Measurements from ENCODE around the gene DNPH1. TPM values are rescaled to one million over a fixed set of nuclear protein-coding genes. Genes with fewer than 3 reads are reported as not detected.
A peak's percentile ranks its signal among the peaks of the same experiment; 100 is the strongest.

Gene DNPH1
- total and polyA plus RNA-seq, 2 of the 8 experiments (the other 6 are each of a cell fraction or from before 2014, with no cell fraction given) = 33.9 to 134 TPM

GRCh38 chr6:43229803-43230620, 731 bp upstream of the DNPH1 start:
- peaks cover 3 to 22% (median 17%) of the 10 kb centered on the region in 4 experiments for H3K27me3 ChIP-seq (replicated peaks in 1 of 4; ENCODE audit: control insufficient read depth in 3 of 4, extremely low read depth in 1 of 4, insufficient read depth in 3 of 4, low read length in 3 of 4)
- no peak overlapping the region for H2BK5ac ChIP-seq (ENCODE audit: low read depth, low read length)
- H2BK120ac ChIP-seq (replicated peaks; ENCODE audit: low read depth, low read length) = no peak overlapping the region
- ChIA-PET CTCF (ENCODE audit: partially characterized antibody) (interaction anchor here (0.5 to 5.6 kb wide), 24 partner anchors 8 to 1005 kb away, joined by 3 to 33 read pairs (median 4); partner anchors contain the start of genes SLC22A7 and TTBK1), POLR2A (ENCODE audit: partially characterized antibody) (interaction anchor here (0.8 to 2.9 kb wide), 17 partner anchors 8 to 171 kb away, joined by 3 to 19 read pairs (median 5); partner anchors contain the start of genes CUL9, KLC4, MRPL2 and SRF)
- H3K4me1 ChIP-seq (replicated peaks in 1 of 4; ENCODE audit: control insufficient read depth in 3 of 4, insufficient read depth in 4 of 4, low read length in 3 of 4) = peaks cover 0 to 4% (median 4%) of the 10 kb centered on the region in 4 experiments; a peak in 4 of 7 replicates
- H2AFZ ChIP-seq (ENCODE audit: low read length) = peak overlapping the region; percentile 100
- 79% methylated on average over 17 of the region's 17 CpGs; no CpG with 5 or more reads in 1 of the 2 experiments for WGBS, 2 experiments (ENCODE audit: extremely low coverage in 1 of 2, insufficient coverage in 1 of 2, insufficient read length in 1 of 2, insufficient replicate concordance in 2 of 2, low coverage in 1 of 2, low lambda C conversion rate in 2 of 2, missing lambda C conversion rate in 1 of 2)
- peak overlapping the region; percentile 44 for H4K91ac ChIP-seq (replicated peaks; ENCODE audit: insufficient read length, low read length)
- peak overlapping the region; percentile 1; the same call in 1 of the 2 replicates for H3K18ac ChIP-seq (ENCODE audit: extremely low read depth, low read length)
- peak overlapping the region; percentile 36 to 73 for H3K4me2 ChIP-seq (ENCODE audit: insufficient read depth in 1 of 2, low read depth in 2 of 2, low read length in 2 of 2)
- peak overlapping the region; percentile 65 for H3K4ac ChIP-seq (replicated peaks; ENCODE audit: insufficient read length, low read depth, low read length)
- TF ChIP-seq SUZ12 (IDR thresholded peaks at IDR 0.05; ENCODE audit: low read length) = no peak
- no peak for TF ChIP-seq RFX5 (IDR thresholded peaks at IDR 0.05; ENCODE audit: borderline replicate concordance, low read depth, low read length)
- no peak for TF ChIP-seq CHD2 (IDR thresholded peaks at IDR 0.05; ENCODE audit: low read length)
- TF ChIP-seq BACH1 (IDR thresholded peaks at IDR 0.05; ENCODE audit: low read length) = no peak
- no peak for TF ChIP-seq JUN (IDR thresholded peaks at IDR 0.05; ENCODE audit: low read depth, low read length)
- TF ChIP-seq ASH2L (IDR thresholded peaks at IDR 0.05; ENCODE audit: low read length) = no peak
- no peak for TF ChIP-seq POLR2AphosphoS5 (IDR thresholded peaks at IDR 0.05; ENCODE audit: low read depth, low read length)
- no peaks in the 10 kb centered on the region for H3K36me3 ChIP-seq (ENCODE audit: control insufficient read depth in 2 of 4, insufficient read depth in 4 of 4, low read length in 3 of 4)
- no peak overlapping the region for H2BK20ac ChIP-seq (ENCODE audit: low read length)
- H4K5ac ChIP-seq (ENCODE audit: insufficient read length, low read depth, low read length) = peak overlapping the region; percentile 81
- no peaks in the 10 kb centered on the region for H4K20me1 ChIP-seq (replicated peaks in 1 of 2; ENCODE audit: control insufficient read depth in 1 of 2, insufficient read depth in 2 of 2, low read length in 2 of 2)
- no peaks in the 10 kb centered on the region for H3K9me3 ChIP-seq (ENCODE audit: insufficient read depth in 2 of 2, low read depth in 1 of 2, low read length in 1 of 2)
- H3K9ac ChIP-seq (replicated peaks in 1 of 4; ENCODE audit: extremely low read depth in 1 of 4, low read depth in 3 of 4, low read length in 3 of 4) = no peak overlapping the region; a peak in 2 of 7 replicates
- H2BK12ac ChIP-seq (ENCODE audit: low read depth, low read length) = peak overlapping the region; percentile 90; the same call in 1 of the 2 replicates
- no peak for FAIRE-seq
- no peak overlapping the region for H3K23ac ChIP-seq (ENCODE audit: insufficient read length)
- peak overlapping the region; percentile 87 for H4K8ac ChIP-seq (ENCODE audit: extremely low read depth, insufficient read depth, low read length)
- H3K4me3 ChIP-seq (ENCODE audit: extremely low read depth in 1 of 4, insufficient read depth in 2 of 4, low read depth in 3 of 4, low read length in 4 of 4) = peak overlapping the region in 1 of 4 experiments; percentile 74; a peak in 1 of 8 replicates
- no peak overlapping the region for H3K27ac ChIP-seq (ENCODE audit: low read depth, low read length)
- H3K56ac ChIP-seq (replicated peaks; ENCODE audit: insufficient read length, low read depth, low read length) = no peak overlapping the region
- H3K79me2 ChIP-seq (ENCODE audit: control insufficient read depth in 1 of 2, insufficient read depth in 2 of 2, low read length in 2 of 2) = no peaks in the 10 kb centered on the region
- no peak overlapping the region; the same call in 1 of the 2 replicates for H2BK15ac ChIP-seq (ENCODE audit: low read length)
- H3K23me2 ChIP-seq (ENCODE audit: low read depth, low read length) = peaks cover 5% of the 10 kb centered on the region; the same call in 1 of the 2 replicates
- H2AK5ac ChIP-seq (ENCODE audit: low read depth, low read length) = 0 out of 2 replicates have a peak overlapping the region, but pooled peaks have one; percentile 65
- no peak for DNase-seq (ENCODE audit: low read depth in 1 of 2, low spot score in 2 of 2)
- no peaks in the 10 kb centered on the region for H3K79me1 ChIP-seq (ENCODE audit: low read depth, low read length)
- H3K14ac ChIP-seq (ENCODE audit: insufficient read length) = no peak overlapping the region
